GM04504 (cell line): Measurements from ENCODE around the gene NNAT.
"Not testable (repeated sequence)": the region's sequence is repeated elsewhere in the genome, so short reads cannot be mapped to it uniquely, and the experiment has no call there.

ENCODE experiments used
- DNase-seq: peaks from one replicate; pipeline ENCODE4 v3.0.0-alpha.2; 2012; ENCODE audit warnings: low read depth

Gene NNAT

GRCh38 chr20:37541326-37541725 lies 20.3 kb downstream of the NNAT start:
- no peak for DNase-seq

- no peak for DNase-seq
These were observed 21.2 kb downstream of the NNAT start for GRCh38 chr20:37542281-37542680.

- no peak for DNase-seq
These were observed 22.8 kb downstream of the NNAT start for GRCh38 chr20:37543828-37544227.

- DNase-seq: no peak
These were observed 23.3 kb downstream of the NNAT start for GRCh38 chr20:37544386-37544785.

GRCh38 chr20:37545516-37545915 lies 24.5 kb downstream of the NNAT start:
- DNase-seq: no peak

GRCh38 chr20:37547912-37548311 lies 26.9 kb downstream of the NNAT start:
- DNase-seq: no peak

- not testable (repeated sequence) for DNase-seq
These were observed 29.3 kb downstream of the NNAT start for GRCh38 chr20:37550101-37550920.

GRCh38 chr20:37551660-37552059 lies 30.6 kb downstream of the NNAT start:
- DNase-seq: not testable (repeated sequence)

GRCh38 chr20:37552415-37552814 lies 31.4 kb downstream of the NNAT start:
- DNase-seq: no peak

GRCh38 chr20:37554721-37555298 lies 33.8 kb downstream of the NNAT start:
- not testable (repeated sequence) for DNase-seq

GRCh38 chr20:37556538-37556937 lies 35.5 kb downstream of the NNAT start:
- no peak for DNase-seq

- no peak for DNase-seq
These were observed 37.3 kb downstream of the NNAT start for GRCh38 chr20:37558306-37558705.

- no peak for DNase-seq
These were observed 37.7 kb downstream of the NNAT start for GRCh38 chr20:37558779-37559178.

GRCh38 chr20:37559312-37560027 lies 38.4 kb downstream of the NNAT start:
- DNase-seq: no peak

- DNase-seq: no peak
These were observed 39.6 kb downstream of the NNAT start for GRCh38 chr20:37560629-37561028.

- DNase-seq: no peak
These were observed 41.8 kb downstream of the NNAT start for GRCh38 chr20:37562695-37563480.

GRCh38 chr20:37564016-37564387 lies 43.0 kb downstream of the NNAT start:
- DNase-seq: no peak

- DNase-seq: peak; percentile 7
These were observed 43.5 kb downstream of the NNAT start for GRCh38 chr20:37564388-37565133.

- DNase-seq: no peak
These were observed 44.2 kb downstream of the NNAT start for GRCh38 chr20:37565134-37565811.

- DNase-seq: no peak
These were observed 45.7 kb downstream of the NNAT start for GRCh38 chr20:37566590-37567330.
